Hematopoietic multipotent progenitor cell treated with erythropoietin and hydrocortisone succinate and interleukin-3 and kit ligand, for 8 days (in vitro differentiated cells): ENCODE measurements around the gene TNPO3.

Experiments
- DNase-seq: peaks from one replicate; pipeline ENCODE4 v3.0.0-alpha.2; 2015

TNPO3 gene

DNA sequence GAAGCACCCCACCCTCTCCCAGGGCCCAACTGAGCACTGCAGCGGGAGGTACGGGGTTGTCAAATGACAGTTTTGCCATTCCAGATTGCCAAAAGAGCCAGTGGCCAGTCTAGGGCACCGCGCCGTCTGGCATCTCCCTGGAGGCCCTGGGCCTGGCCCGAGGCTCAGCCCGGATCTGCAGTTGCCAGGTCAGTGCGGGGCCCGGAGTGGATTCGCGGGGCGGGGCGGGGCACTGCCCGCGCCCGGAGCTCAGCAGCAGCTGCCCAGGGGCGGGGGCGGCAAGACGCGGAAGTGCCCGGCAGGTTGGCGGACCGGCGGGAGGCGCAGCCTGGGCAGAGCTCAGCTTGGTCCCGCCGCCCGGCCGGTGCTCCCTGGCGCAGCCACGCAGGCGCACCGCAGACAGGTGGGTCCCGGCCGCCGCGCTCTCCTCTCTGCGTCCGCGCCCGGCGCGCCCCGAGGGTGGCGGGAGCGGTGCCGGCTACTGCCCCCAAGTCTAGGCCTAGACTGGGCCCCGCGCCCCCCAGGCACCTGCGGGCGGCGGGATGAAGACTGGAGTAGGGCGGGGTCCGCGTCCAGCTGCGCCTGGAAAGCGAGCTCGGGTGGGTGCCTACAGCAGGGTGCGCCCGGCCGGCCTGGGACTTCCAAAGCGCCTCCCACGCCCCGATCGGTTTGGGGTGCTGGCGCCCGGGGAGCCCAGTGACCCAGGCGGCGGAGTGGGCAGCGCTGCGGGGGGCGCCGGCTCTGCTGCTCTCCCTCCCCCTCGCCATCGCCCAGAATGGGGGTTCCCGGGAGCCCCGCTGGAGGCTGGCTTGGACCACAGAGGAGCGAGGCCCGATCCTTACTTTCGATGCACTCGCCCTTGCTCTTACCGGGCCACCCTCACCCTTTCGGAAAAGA lies 117.0 kb downstream of the TNPO3 start, which contains the start of gene IRF5:
Gene IRF5, plus strand, starts transcription at position 281 of the 897 bp plus-strand sequence. CDS start 4,155 bp downstream, outside the sequence.
- no peak for DNase-seq

DNA sequence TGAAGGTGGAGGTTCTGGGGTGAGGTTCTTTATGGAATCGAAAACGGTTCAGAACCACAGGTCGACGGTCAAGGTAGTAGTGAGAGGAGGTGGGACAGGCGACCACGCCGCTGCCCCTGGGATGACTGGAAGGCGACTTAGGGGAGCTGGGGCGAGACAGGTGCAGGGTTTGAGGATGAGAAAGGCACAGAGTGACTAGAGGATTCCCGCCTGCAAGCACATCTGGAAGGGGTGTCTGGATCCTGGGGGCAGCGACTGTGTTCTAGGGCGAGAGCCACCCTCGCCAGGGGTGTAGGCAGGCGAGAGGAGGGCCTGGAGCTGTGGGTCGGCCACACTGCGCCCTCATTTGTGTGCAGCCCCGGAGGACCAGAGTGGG lies 117.7 kb downstream of the TNPO3 start:
- no peak for DNase-seq

DNA sequence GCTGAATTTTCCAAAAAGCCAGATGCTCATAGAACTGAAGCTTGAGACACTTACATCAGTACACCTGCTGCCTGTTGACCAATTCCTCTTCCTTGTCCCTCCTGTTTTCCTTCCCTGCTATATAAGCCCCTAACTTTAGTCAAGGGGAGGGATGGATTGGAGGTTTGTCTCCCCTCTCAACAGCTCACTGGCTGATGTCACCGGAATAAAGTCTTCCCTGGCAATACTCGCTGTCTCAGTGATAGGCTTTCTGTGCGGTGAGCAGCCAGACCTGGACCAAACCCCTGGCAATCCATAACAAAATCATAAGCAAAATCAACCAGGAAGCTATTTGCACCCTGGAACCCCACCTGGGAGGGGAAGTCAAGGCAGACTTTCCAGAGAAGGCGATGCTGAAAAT lies 118.1 kb downstream of the TNPO3 start:
- DNase-seq = no peak

DNA sequence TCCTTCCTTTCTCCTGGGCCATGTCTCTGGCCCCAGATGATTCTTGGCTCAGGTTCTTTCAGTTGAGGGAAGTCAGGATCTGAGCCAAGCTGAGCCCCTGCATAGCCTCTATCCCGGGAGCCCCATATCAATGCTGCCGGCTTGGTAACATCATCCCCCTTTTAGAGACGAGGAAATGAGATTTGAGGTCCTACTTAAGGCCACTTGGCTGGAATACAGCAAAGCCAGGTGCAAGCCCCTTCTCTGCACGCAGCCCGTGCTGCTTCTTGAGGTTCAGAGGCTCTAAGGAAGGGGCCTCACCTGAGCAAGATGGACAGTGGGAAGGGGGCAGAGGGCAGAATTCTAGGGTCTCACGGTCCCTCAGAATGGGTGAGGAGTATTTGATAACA lies 119.6 kb downstream of the TNPO3 start:
- no peak for DNase-seq

DNA sequence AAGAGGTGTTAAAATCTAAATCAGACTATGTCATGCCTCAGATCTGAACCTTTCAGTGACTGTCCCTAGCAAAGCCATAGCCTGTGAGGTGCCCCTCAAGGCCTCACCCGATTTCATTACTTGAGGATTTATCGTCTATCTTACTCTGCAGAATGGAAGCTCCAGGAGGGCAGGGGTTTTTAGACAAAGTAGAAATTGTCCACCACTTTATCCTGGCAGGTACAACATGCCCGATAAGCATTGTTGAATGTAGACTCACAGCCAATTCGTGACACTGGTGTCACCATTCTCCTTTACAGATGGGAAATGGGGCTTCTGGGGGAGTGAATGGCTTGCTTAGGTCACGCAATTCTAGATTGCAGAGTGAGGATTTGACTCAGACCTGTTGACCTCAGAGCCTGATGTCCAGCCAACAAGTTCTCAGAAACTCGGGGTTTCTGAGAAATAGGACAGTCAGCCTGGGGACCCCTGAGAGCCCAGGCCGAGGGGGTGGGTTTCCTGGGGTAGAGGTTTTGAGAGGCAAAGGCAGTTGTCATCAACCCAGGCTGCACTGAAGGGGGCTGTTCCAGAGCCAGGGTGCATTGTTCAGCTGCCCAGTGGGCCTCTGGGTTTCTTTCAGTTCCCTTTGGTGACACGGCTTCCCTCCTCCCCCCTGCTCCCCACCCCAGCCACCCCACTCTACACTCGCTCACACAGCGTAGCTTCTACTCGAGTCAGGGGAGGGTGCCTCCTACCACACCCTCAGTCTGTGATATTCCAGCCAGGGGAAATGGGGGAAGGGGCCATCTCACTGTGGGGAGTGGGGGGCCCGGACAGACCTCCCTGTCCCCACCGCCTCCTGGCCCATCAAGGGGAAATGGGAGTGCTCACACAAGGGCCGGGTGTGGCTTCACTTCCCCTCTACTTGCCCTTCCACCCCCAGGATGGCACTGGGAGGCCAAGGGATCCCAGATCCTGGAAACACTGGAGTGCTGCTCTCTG lies 120.3 kb downstream of the TNPO3 start:
- no peak for DNase-seq

DNA sequence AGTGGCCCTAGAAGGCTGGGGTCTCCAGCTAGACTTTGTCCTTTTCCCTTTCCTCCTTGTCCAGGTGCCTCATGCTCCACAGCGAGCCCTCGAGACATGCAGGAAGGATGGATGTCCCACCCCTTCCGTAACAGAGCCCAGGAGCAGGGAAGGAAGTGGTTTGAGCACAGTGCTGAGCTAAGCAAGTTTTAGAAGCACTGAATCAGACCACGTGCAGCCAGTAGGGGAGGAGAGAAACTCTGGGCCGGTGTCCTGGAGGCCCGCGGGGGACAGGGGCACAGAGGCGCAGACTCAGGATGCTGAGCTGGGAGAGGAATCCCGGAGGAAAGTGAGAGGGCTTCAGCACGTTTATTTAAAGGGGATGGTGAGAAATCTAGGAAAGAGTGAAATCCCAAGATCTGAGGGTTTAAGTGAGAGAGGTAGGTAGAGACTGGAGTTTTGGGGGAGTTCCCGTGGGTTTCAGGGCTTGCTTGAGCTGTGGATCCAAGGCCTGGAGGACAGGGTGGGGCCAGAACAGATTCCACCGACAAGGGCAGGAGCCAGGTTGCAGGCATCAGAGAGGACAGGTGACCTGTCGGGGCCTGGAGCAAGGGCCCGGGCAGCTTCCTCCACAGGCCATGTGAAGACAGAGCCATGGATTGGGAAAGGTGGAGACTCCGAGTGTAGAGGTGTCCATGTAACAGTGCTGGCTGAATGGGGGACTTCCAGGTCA lies 121.6 kb downstream of the TNPO3 start:
- DNase-seq = no peak

DNA sequence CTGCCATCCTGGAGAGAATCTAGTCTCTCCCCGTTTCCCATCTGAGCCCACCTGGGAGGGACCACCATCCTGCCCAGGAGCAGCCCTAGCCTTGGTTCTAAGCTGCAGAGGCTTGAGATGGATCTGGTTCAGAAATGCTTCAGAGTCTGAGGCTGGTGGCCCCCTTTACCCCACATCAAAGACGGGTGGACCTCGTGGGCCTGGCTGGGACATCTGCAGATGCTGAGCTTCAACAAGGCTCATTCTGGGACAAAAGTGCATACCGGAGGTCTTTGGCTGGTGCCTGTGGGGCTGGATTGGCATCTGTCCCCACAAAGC lies 122.1 kb downstream of the TNPO3 start:
- no peak for DNase-seq

DNA sequence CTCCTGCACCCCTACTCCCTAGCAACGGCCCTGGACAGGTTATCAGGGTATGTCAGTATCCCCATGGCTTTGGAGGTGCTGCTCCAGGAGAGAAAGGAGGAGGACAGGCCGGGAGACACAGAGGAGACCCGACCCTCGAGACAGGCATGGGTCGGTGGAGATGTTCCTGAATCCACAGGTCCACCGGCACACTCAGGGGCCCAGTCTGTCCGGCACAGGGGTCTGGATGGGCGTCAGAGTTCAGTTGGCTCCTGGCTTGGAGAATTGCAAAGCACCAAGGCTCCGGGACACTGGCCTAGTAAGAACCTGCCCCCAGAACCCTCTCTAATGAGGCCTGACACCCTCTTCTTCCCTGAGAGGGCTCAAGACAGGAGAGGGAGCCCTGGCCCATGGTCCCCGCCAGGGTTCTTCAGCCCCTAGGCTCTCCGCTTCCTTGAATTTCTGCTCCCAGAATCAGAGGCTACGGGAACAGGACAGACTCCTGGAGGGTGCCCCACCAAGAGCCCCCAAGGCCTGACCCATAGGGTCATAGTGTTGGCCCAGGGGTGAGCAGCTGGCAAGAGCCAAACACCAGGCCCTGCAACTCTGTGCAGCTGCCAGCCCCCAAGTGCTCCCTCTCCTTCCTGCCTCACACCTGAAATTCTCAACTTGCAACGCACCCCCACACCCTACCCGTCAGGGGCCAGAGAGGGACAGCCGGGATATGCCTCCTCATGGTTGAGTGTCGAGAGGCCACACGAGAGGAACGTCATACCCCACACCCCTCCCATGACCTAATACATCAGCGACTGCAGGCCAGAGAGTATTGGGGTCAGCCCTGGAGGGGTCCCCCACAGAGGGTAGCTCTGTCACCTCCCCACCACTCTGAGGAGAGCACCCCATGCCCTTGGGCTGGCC lies 122.7 kb downstream of the TNPO3 start:
- DNase-seq = no peak

DNA sequence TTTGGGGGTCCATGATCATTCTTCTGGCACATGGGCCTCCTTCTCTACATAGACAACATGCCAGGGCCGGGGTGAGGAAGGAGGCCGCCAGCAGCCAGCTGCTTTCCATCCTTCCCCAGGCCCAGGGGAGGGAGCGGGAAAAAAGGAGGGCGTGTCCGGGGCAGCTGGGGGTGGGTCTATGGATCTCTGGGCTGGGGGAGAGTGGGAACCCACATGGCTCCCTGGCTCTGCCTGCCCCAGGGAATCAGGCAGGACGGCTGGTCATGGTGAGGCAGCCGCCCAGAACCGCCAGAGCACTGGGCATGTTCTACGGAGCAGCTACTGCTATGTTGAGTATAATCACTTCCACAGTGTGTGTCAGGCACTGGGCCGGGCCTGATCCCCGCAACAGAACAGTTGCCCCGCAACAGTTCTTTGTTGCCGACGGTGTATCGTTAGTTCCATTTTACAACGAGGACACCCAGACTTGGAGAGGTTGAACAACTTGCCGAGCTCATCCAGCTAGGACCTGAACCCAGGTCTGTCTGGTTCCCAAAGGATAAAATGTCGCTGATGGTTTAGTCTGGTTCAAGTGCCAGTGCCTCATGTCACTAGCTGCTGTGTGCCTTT lies 123.6 kb downstream of the TNPO3 start:
- no peak for DNase-seq

DNA sequence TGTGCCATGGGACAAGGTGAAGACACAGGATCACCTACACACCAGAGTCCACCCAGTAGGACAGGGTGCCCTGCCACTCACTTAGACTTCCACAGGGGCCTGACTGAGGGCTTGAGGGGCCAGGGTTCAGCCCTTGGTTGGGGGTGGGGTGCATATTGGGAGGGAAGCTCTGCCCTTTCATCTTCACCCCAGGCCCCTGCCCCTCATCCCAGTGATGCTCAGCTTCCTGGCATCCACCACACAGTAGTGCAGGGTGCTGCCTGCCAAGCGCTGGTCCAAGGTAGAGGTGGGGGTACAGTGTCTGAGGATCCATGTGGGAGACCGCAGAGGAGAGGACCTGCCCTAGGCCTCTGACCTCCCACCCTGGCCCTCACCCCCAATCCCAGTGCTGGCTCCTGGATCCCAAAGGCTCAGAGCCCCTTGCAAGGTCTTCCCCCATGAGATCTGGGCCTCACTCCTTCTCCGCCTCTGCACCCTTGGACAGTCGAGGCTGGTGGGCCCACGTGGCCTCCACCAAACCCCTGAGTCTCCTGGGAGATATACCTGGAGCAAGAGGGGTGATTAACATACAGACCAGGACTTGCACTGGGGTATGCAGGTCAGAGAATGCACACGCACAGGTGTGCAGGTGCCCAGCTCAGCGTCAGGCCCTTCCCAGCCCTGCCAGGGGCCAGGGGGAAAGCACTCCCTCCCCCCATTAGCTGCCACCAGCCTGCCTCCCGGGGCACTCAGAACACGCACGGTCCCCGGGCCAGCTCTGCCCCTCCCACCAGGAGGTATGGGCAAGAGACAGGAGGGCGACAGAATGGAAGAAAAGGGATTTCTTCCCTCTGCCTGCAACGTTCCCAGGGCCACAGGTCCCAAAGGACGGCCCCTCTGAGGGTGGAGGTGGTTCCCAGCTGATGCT lies 125.8 kb downstream of the TNPO3 start:
- no peak for DNase-seq

DNA sequence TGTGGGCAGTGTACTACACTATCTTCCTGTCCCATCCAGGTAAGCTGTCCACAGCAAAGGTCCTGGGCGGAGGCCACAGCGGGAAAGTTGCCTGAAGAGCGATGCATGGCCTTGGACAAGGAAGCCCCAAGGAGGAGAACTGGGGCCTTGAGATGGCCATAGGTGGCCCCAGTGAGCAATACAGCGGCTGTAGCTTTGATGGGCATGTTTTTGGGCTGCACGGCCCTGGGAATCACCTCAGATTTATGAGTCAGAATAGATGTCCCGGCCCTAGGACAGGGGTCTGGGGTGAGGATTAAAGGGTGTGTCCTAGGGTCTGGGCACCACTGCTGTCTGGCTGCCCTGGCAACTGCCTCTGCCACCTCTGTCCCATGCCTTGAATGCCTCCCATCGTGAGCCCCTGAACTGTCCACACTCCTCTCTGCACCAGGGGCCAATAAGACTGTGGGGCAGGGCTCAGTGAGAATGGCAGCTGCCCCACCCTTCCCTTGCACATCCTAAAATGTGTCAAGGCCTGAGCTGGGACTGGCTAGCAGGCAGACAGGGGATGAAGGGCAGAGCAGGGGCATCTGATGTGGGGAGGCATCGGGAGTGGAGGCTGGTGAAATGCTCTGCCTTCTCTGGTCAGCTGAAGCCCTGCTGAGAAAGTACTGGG lies 126.6 kb downstream of the TNPO3 start:
- no peak for DNase-seq

DNA sequence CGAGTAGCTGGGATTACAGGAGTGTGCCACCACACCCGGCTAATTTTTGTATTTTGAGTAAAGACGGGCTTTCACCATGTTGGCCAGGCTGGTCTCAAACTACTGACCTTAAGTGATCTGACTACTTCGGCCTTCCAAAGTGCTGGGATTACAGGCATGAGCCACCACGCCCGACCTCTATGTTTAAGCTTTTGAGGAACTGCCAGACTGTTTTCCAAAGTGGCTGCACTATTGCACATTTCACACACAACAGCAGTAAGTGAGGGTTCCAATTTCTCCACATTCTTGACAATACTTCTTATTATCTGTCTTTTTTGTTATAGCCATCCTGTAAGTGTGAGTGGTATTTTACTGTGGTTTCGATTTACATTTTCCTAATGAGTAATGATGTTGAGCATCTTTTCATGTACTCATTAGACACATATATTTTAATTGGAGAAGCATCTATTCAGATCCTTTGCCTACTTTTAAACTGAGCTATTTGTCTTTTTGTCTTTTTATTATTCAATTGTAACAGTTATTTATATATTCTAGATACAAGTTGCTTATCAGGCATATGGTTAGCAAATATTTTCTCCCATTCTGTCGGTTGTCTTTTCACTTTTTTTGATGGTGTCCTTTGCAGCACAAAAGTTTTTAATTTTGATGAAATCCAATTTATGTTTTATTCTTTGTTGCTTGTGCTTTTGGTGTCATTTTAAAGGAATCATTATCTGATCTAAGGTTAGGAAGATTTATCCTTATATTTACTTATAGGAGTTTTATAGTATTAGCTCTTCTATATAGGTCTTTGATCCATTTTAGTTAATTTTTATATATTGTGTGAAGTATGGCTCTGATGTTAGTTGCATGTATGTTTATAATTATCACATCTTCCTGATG lies 130.0 kb downstream of the TNPO3 start:
- no peak for DNase-seq

DNA sequence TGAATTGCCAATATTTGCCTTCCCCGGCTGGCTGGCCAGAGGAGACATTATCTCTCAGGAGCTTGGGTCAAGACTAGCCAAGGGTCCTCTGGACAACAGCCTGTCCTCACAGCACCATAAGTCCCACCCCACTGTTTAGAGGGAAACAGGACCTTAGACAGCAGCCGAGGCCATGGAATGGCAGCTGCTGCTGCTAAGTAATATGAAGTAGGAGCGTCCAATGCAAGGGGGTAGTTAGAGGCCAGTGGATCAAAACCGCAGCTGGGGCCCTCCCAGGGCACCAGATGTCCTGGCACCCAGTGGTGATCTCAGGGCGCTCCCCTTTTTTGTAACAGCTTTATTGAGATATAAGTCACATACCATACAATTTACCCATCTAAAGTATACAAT lies 131.5 kb downstream of the TNPO3 start:
- no peak for DNase-seq

DNA sequence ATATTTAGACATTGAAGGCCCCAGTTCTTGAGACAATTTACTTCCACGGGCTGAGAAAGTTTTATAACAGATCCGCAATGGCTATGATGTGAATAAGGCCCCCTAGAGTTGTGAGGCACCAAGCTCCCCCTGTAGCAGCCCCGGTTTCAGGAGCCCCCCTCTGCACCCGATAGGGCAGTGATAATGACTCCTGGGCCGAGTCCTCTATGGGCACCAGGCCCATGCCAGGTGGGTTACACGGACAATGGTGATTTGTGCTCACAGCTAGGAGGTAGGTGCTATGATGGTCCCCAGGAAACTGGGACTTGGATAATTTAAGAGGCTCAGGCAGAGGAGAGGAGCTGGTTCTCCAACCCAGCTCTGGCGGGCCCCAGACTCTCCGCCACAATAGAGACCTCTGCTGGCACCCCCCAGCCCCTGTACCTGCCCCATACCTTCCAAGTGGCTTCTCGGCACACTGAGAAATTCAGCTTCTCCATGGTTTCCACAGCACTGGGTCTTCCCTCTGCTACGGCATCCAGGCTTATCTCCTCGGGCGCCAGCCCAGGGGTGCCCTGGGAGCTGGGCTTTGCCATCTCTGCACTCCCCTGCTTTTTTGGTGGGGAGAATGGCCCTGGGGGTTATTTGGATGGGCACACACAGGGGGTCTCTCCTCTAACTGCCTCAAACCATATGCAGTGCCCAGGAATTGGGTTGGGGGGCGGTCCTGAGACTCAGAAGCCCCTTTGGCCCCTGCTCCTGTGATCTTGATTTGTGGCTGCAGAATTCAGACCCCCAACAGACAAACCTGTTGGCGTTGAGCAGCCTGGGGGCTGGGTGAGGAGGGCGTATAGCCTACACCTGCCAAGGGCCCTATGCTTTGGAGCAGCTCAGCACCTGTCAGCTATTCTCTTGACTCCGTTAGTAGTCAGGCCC lies 132.2 kb downstream of the TNPO3 start:
- DNase-seq = no peak

DNA sequence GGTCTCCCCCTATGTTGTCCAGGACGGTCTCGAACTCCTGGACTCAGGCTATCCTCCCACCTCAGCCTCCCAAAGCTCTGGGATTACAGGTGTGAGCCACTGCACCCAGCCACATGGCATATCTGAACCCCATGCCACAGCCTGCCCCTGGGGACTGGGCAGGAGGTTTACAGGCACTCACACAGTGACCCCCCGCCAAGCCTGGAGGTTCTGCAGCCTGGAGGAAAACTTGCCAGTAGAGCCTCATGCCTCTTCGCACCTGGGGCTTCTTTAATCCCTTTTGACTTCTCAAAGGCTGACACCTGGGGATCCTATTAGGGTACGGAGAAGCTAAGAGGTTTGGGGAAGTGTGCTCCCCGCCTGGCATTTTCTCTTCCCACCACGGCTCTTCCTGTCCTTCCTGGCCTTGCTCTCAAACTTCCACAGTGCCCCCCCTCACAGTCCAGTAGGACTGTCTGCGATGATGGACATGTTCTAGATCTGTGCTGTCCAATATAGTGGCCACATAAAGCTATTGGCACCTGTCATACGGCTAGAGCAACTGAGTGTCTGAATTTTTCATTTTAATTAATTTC lies 133.0 kb downstream of the TNPO3 start:
- DNase-seq = no peak

DNA sequence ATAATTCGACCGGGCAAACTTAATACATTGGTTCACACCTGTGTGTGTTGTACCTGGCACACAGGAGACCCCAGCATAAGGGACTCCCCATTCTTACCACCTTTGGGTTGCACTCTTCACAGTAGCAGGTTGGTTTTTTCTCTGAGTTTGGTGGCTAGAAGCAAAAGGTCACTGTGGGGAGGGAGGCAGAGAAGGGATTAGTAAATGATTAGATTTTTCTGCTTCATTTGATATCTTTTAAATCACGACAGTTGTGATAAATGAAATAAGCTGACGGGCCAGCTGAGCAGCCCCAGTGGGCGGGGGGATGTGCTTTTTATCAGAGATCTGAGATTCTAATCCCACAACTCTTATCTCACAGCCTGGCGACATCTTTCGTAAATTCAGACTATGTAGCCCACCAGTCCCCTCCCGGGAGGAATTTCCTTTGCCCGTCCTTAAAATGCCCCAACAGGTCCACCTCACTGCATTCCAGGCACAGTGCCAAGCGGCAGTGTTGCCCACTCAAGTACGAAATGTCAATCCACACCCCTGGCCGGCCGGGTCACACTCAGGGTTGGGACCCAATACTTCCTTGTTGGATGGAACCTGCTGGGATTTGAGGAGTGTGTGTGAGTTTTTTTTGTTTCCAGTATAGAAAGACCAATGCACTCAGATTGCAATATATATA lies 133.9 kb downstream of the TNPO3 start:
- no peak for DNase-seq
